HepG2 (cell line): ENCODE measurements around the gene PRAMEF7.
"Not testable (repeated sequence)": the region's sequence is repeated elsewhere in the genome, so short reads cannot be mapped to it uniquely, and the experiment has no call there.

Experiments
- ARID3A ChIP-seq: IDR thresholded peaks from 2 replicates; pipeline ENCODE4 v1.6.1; 2012; ENCODE audit warnings: low read depth, low read length, improper control_type of control experiment
- ATF1 ChIP-seq: IDR thresholded peaks from 2 replicates; pipeline ENCODE4 v1.6.1; 2016; ENCODE audit warnings: mild to moderate bottlenecking, control low read depth
- CTCF ChIP-seq: sonication (generic); formaldehyde crosslinking; IDR thresholded peaks from 2 replicates; pipeline ENCODE4 v1.5.0; 2020; ENCODE audit warnings: mild to moderate bottlenecking, missing genetic modification reagents, moderate library complexity
- MYC ChIP-seq: sonication (generic); formaldehyde crosslinking; IDR thresholded peaks from 2 replicates; pipeline ENCODE4 v1.9.0; 2021; ENCODE audit warnings: missing genetic modification reagents, borderline replicate concordance
- MYNN ChIP-seq: sonication (generic); formaldehyde crosslinking; IDR thresholded peaks from 2 replicates; pipeline ENCODE4 v1.4.0; 2020; ENCODE audit warnings: mild to moderate bottlenecking, low read depth, missing genetic modification reagents
- PRDM15 ChIP-seq: sonication (generic); formaldehyde crosslinking; IDR thresholded peaks from 2 replicates; pipeline ENCODE4 v1.4.0; 2020; ENCODE audit warnings: missing genetic modification reagents
- RFX5 ChIP-seq: IDR thresholded peaks from 2 replicates; pipeline ENCODE4 v1.6.1; 2011; ENCODE audit warnings: low read depth, low read length, improper control_type of control experiment
- SCMH1 ChIP-seq: sonication (generic); formaldehyde crosslinking; IDR thresholded peaks from 2 replicates; pipeline ENCODE4 v1.9.0; 2021; ENCODE audit warnings: missing genetic modification reagents, mild to moderate bottlenecking, borderline replicate concordance
- U2AF2 ChIP-seq: fragments of 200-400 bp; formaldehyde crosslinking; IDR thresholded peaks from 2 replicates; pipeline ENCODE4 v1.6.1; 2017; ENCODE audit warnings: low read depth, mild to moderate bottlenecking, low read length
- ZBTB2 ChIP-seq: sonication (generic); formaldehyde crosslinking; IDR thresholded peaks from 2 replicates; pipeline ENCODE4 v1.8.0; 2022; ENCODE audit warnings: low read depth, missing genetic modification reagents

GRCh38 chr1:12899186-12899585 is 17.2 kb upstream of the PRAMEF7 start:
- not testable (repeated sequence) for TF ChIP-seq U2AF2; SCMH1; ZBTB2 (CRISPR knock-in tag); PRDM15 (CRISPR knock-in tag); RFX5; MYNN (CRISPR knock-in tag); ARID3A; CTCF; ATF1 (CRISPR knock-in tag); MYC (CRISPR knock-in tag)
